SK-N-MC (cell line): ENCODE results near the gene USP14.

Source experiments
- EZH2 ChIP-seq: fragments of 200-600 bp; sonication (generic); IDR thresholded peaks from one replicate; pipeline ENCODE4 v1.6.1; 2017; ENCODE audit warnings: antibody characterized with exemption
- FOXP2 ChIP-seq: optimal IDR thresholded peaks from 2 replicates; pipeline ENCODE3; 2011; ENCODE audit warnings: mild to moderate bottlenecking, moderate library complexity; ENCODE audit not compliant: insufficient read depth; ENCODE audit errors: extremely low read length, control extremely low read depth
- POLR2AphosphoS5 ChIP-seq: IDR thresholded peaks from 2 replicates; pipeline ENCODE4 v1.6.1; 2012; ENCODE audit warnings: mild to moderate bottlenecking, low read depth, low read length, borderline replicate concordance

DNA sequence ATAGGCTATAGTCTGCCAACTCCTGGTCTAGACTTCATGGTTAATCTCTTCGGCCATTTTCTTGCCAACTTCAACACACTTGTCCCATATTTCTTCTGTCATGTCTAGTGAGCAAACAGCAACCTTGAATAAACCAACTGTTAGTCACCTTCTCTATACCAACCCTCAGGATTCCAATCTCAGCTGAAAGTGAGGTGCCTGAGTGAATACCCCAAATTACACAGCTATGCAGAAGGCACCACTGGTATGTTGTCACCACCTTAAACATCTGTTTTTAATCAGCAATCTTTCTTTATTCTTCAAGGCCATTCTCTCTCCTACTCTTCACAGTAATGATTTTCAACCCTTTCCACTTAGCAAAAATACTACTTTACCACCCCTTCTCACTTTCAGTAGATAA lies 70.2 kb downstream of the USP14 start:
- TF ChIP-seq POLR2AphosphoS5 (no peak), EZH2 (no peak), FOXP2 (no peak)
